IMR-90 (cell line): Measurements from ENCODE around the gene PCDHB6. TPM values are rescaled to one million over a fixed set of nuclear protein-coding genes. Genes with fewer than 3 reads are reported as not detected.
A peak's percentile ranks its signal among the peaks of the same experiment; 100 is the strongest.

Experiments used
- ATAC-seq: fragments of 200-7000 bp; cut with Tn5 transposase; 2 replicates; pipeline ENCODE4 v1.9.1; 2020; ENCODE audit warnings: low read depth, mild to moderate bottlenecking, moderate library complexity
- Bru-seq: library from RNA; stranded (reverse); fragments of 400-500 nt; gene quantifications from one replicate; lab custom pipeline; 2021; lab: Mats Ljungman, UMichigan
- BruChase-seq, 2 experiments: library from RNA; stranded (reverse); fragments of 400-500 nt; gene quantifications; one replicate each; lab custom pipeline; 2021; lab: Mats Ljungman, UMichigan
- BruUV-seq: library from RNA; stranded (reverse); fragments of 400-500 nt; replicated peaks from 2 replicates; lab custom pipeline; 2021; lab: Mats Ljungman, UMichigan
- CTCF ChIA-PET: fragments of 300-600 bp; formaldehyde crosslinking; extraction: SDS; loops from one replicate; lab custom pipeline; 2021; ENCODE audit warnings: antibody characterized with exemption; lab: Yijun Ruan, JAX
- POLR2A ChIA-PET: fragments of 300-600 bp; sonication (Branson Sonifier 250); formaldehyde crosslinking; loops from one replicate; lab custom pipeline; 2022; ENCODE audit warnings: antibody characterized with exemption; ENCODE audit not compliant: unreplicated experiment; lab: Charles Lee
- DNase-seq: peaks from one replicate; pipeline ENCODE4 v3.0.0; 2013
- H2AFZ ChIP-seq: replicated peaks from 2 replicates; pipeline ENCODE3; 2013; ENCODE audit warnings: low read length, mild to moderate bottlenecking; ENCODE audit not compliant: poor library complexity
- H2AK5ac ChIP-seq: 2 replicates; pipeline ENCODE4 v1.6.1; 2013; ENCODE audit warnings: low read depth, low read length, inconsistent platforms
- H2AK9ac ChIP-seq: replicated peaks from 2 replicates; pipeline ENCODE3; 2013; ENCODE audit warnings: mild to moderate bottlenecking, low read depth, low read length, moderate library complexity; ENCODE audit not compliant: poor library complexity
- H2BK120ac ChIP-seq: 2 replicates; pipeline ENCODE4 v1.6.1; 2013; ENCODE audit warnings: low read depth, low read length, inconsistent platforms
- H2BK15ac ChIP-seq: 3 replicates; pipeline ENCODE4 v1.6.1; 2013; ENCODE audit warnings: low read depth, low read length, inconsistent platforms
- H2BK20ac ChIP-seq: 2 replicates; pipeline ENCODE4 v1.6.1; 2013; ENCODE audit warnings: low read depth, mild to moderate bottlenecking, inconsistent platforms, low read length, moderate library complexity
- H2BK5ac ChIP-seq: 2 replicates; pipeline ENCODE4 v1.6.1; 2013; ENCODE audit warnings: mild to moderate bottlenecking, low read depth, low read length, inconsistent platforms; ENCODE audit not compliant: poor library complexity, severe bottlenecking
- H3K14ac ChIP-seq: replicated peaks from 2 replicates; pipeline ENCODE4 v1.6.1; 2013; ENCODE audit warnings: low read depth, low read length, inconsistent platforms
- H3K18ac ChIP-seq: 2 replicates; pipeline ENCODE4 v1.6.1; 2013; ENCODE audit warnings: low read depth, low read length, control low read depth
- H3K23ac ChIP-seq: 2 replicates; pipeline ENCODE4 v1.6.1; 2013; ENCODE audit warnings: low read depth, low read length, inconsistent platforms
- H3K27ac ChIP-seq: 2 replicates; pipeline ENCODE4 v1.5.1; 2013; ENCODE audit warnings: mild to moderate bottlenecking, control low read depth, low read length; ENCODE audit not compliant: insufficient read depth
- H3K27me3 ChIP-seq: 2 replicates; pipeline ENCODE4 v1.6.1; 2013; ENCODE audit warnings: low read length; ENCODE audit not compliant: control insufficient read depth, insufficient read depth
- H3K36me3 ChIP-seq: 2 replicates; pipeline ENCODE4 v1.6.1; 2013; ENCODE audit warnings: low read length, mixed read lengths; ENCODE audit not compliant: control insufficient read depth, insufficient read depth
- H3K4ac ChIP-seq: 2 replicates; pipeline ENCODE4 v1.6.1; 2013; ENCODE audit warnings: low read depth, low read length, inconsistent platforms
- H3K4me1 ChIP-seq: 2 replicates; pipeline ENCODE4 v1.6.1; 2013; ENCODE audit warnings: low read length, mixed read lengths; ENCODE audit not compliant: control insufficient read depth, insufficient read depth
- H3K4me2 ChIP-seq: 2 replicates; pipeline ENCODE4 v1.6.1; 2013; ENCODE audit warnings: low read depth, mild to moderate bottlenecking, control low read depth, low read length, moderate library complexity
- H3K4me3 ChIP-seq: 2 replicates; pipeline ENCODE4 v1.5.1; 2013; ENCODE audit warnings: low read depth, mild to moderate bottlenecking, control low read depth, low read length, moderate library complexity; ENCODE audit not compliant: insufficient read depth
- H3K56ac ChIP-seq: 2 replicates; pipeline ENCODE4 v1.6.1; 2013; ENCODE audit warnings: low read length, inconsistent platforms; ENCODE audit not compliant: insufficient read depth; ENCODE audit errors: extremely low read depth
- H3K79me1 ChIP-seq, 2 experiments: 2 replicates each; pipeline ENCODE4 v1.6.1; 2013; ENCODE audit warnings: low read length in 2 of 2, inconsistent platforms in 1 of 2, low read depth in 1 of 2
- H3K9ac ChIP-seq: 2 replicates; pipeline ENCODE4 v1.6.1; 2013; ENCODE audit warnings: low read depth, low read length, control low read depth
- H3K9me1 ChIP-seq: 2 replicates; pipeline ENCODE4 v1.6.1; 2013; ENCODE audit warnings: low read length, inconsistent platforms; ENCODE audit not compliant: insufficient read depth
- H3K9me3 ChIP-seq: 2 replicates; pipeline ENCODE4 v1.6.1; 2013; ENCODE audit warnings: low read length; ENCODE audit not compliant: control insufficient read depth, insufficient read depth
- H4K20me1 ChIP-seq: 2 replicates; pipeline ENCODE4 v1.6.1; 2013; ENCODE audit warnings: low read length, inconsistent platforms; ENCODE audit not compliant: insufficient read depth
- H4K5ac ChIP-seq: 2 replicates; pipeline ENCODE4 v1.6.1; 2013; ENCODE audit warnings: mild to moderate bottlenecking, low read depth, low read length, control low read depth
- H4K8ac ChIP-seq, 2 experiments: 2 replicates each; pipeline ENCODE4 v1.6.1; 2013; ENCODE audit warnings: low read depth in 2 of 2, low read length in 2 of 2, control low read depth in 1 of 2, inconsistent platforms in 1 of 2
- H4K91ac ChIP-seq: 2 replicates; pipeline ENCODE4 v1.6.1; 2013; ENCODE audit warnings: low read depth, low read length, inconsistent platforms; ENCODE audit not compliant: insufficient read depth
- CHD1 ChIP-seq: IDR thresholded peaks from 2 replicates; pipeline ENCODE4 v1.6.1; 2012; ENCODE audit warnings: low read depth, low read length, improper control_type of control experiment
- CTCF ChIP-seq: conservative IDR thresholded peaks from 2 replicates; pipeline ENCODE4 v1.5.1; 2012; ENCODE audit warnings: mild to moderate bottlenecking, low read depth, low read length, improper control_type of control experiment
- ELK1 ChIP-seq: fragments of 150-350 bp; IDR thresholded peaks from 2 replicates; pipeline ENCODE4 v1.6.1; 2016; ENCODE audit warnings: low read depth, mild to moderate bottlenecking, low read length, moderate library complexity, borderline replicate concordance
- MAZ ChIP-seq: IDR thresholded peaks from 2 replicates; pipeline ENCODE4 v1.6.1; 2012; ENCODE audit warnings: low read depth, mild to moderate bottlenecking, low read length, improper control_type of control experiment, moderate library complexity, borderline replicate concordance
- MXI1 ChIP-seq: IDR thresholded peaks from 2 replicates; pipeline ENCODE4 v1.6.1; 2012; ENCODE audit warnings: low read depth, mild to moderate bottlenecking, low read length, moderate library complexity, borderline replicate concordance
- POLR2A ChIP-seq: IDR thresholded peaks from 2 replicates; pipeline ENCODE4 v1.6.1; 2012; ENCODE audit warnings: mild to moderate bottlenecking, low read depth, low read length
- RFX5 ChIP-seq: IDR thresholded peaks from 2 replicates; pipeline ENCODE4 v1.8.0; 2012; ENCODE audit warnings: low read depth, mild to moderate bottlenecking, low read length, moderate library complexity
- WGBS, 2 experiments: methylation state at CpG; one replicate each; pipeline versions ENCODE4 v1.1.5 to v1.1.7; 2013; ENCODE audit warnings: missing lambda C conversion rate in 2 of 2; ENCODE audit not compliant: insufficient read length in 1 of 2; ENCODE audit errors: extremely low coverage in 2 of 2; 5-methylcytosine and 5-hydroxymethylcytosine counted together
- dilution Hi-C: fragments of 300-500 bp; cut with HindIII; formaldehyde crosslinking; loops from one replicate; pipeline ENCODE4 v1.14.3; 2018; ENCODE audit warnings: low sequenced_read_pairs; ENCODE audit not compliant: unreplicated experiment
- in situ Hi-C: fragments of 300-500 bp; cut with MboI; formaldehyde crosslinking; loops from 3 replicates; pipeline ENCODE4 v1.14.3; 2019; ENCODE audit warnings: low sequenced_read_pairs, inconsistent platforms, mixed read lengths
- intact Hi-C: fragments of 100-400 bp; cut with micrococcal nuclease; formaldehyde crosslinking; loops from 2 replicates; pipeline ENCODE4 v1.10.0; 2022
- long read RNA-seq: library from polyadenylated mRNA; unstranded; transcript quantifications from one replicate; pipeline ENCODE4 v2.0.0, GENCODE V29; 2021; ENCODE audit not compliant: unreplicated experiment
- polyA plus RNA-seq, 3 experiments: library from polyadenylated mRNA; depleted of rRNA; stranded (reverse); fragments of >200 nt; gene quantifications; 2 replicates each; pipeline ENCODE4 v1.2.3, GENCODE V29; 2012; ENCODE audit warnings: low replicate concordance in 1 of 3
- total RNA-seq: library from RNA; depleted of rRNA; stranded (reverse); fragments of >200 nt; gene quantifications from 2 replicates; pipeline ENCODE4 v1.2.3, GENCODE V29; 2012; rRNA removed

The PCDHB6 gene
- total RNA-seq (under 0.01 TPM in 1 of 2 replicates, not detected in the other), polyA plus RNA-seq (2012; rRNA removed) (0.07 and 0.11 TPM in 2 replicates), Bru-seq, nascent RNA (percentile 29 among the genes with signal in this experiment), BruChase-seq, experiment 1, labeled RNA remaining after a 6-hour chase (percentile 37 among the genes with signal in this experiment), BruChase-seq, experiment 2, labeled RNA remaining after a 2-hour chase (percentile 24 among the genes with signal in this experiment)
- polyA plus RNA-seq (2012; cell fraction: cytosol; rRNA removed), result 0.05 and 0.13 TPM in 2 replicates
- polyA plus RNA-seq (2012; cell fraction: nucleus; rRNA removed; ENCODE audit: low replicate concordance), result 0.13 and 0.14 TPM in 2 replicates
- long read RNA-seq, result 0 reads

GRCh38 chr5:141149812-141150211 is at the start of gene PCDHB6:
Gene PCDHB6 (plus strand): TSS chr5:141150057. CDS start chr5:141150258, 201 bp downstream.
- Histone ChIP-seq H3K9ac (no peak within 1 kb of the TSS), H4K20me1 (no peaks in the 10 kb centered on the region), H2AK5ac (no peak within 1 kb of the TSS), H3K4me1 (no peaks in the 10 kb centered on the region), H3K36me3 (no peaks in the 10 kb centered on the region), H3K18ac (no peak within 1 kb of the TSS), H2AFZ (peak within 1 kb of the TSS; percentile 59), H3K4ac (no peak within 1 kb of the TSS), H2BK20ac (no peak within 1 kb of the TSS), H2AK9ac (no peak within 1 kb of the TSS), H4K8ac (no peak within 1 kb of the TSS), H3K4me2 (peak within 1 kb of the TSS; percentile 81; the same call in 1 of the 2 replicates), H3K4me3 (peak within 1 kb of the TSS; percentile 25), H4K5ac (no peak within 1 kb of the TSS), H3K23ac (no peak within 1 kb of the TSS), H4K91ac (no peak within 1 kb of the TSS), H3K27me3 (no peaks in the 10 kb centered on the region), H3K14ac (no peak within 1 kb of the TSS), H3K56ac (no peak within 1 kb of the TSS), H2BK5ac (no peak within 1 kb of the TSS), H3K9me3 (peaks cover 13% of the 10 kb centered on the region; the same call in 1 of the 2 replicates), H2BK120ac (no peak within 1 kb of the TSS), H2BK15ac (no peak within 1 kb of the TSS), H3K27ac (no peak within 1 kb of the TSS), H3K79me1 (no peaks in the 10 kb centered on the region), H3K9me1 (no peaks in the 10 kb centered on the region)
- dilution Hi-C loops (no loop called here), in situ Hi-C loops (no loop called here), intact Hi-C loops (no loop called here)
- ATAC-seq (no peak), DNase-seq (peak; percentile 3)
- WGBS, 2 experiments, result 12% methylated on average over 6 of the region's 18 CpGs; no CpG with 5 or more reads in 1 of the 2 experiments
- POLR2A ChIA-PET, result no interaction called here
- no peak for TF ChIP-seq ELK1
- no peak for TF ChIP-seq MXI1
- TF ChIP-seq RFX5, result no peak
- no peak for TF ChIP-seq CHD1
- TF ChIP-seq CTCF, result no peak
- TF ChIP-seq POLR2A, result no peak
- TF ChIP-seq MAZ, result no peak
- CTCF ChIA-PET, result no interaction called here
- BruUV-seq, result no TSS peak
